ENCODE data around the gene HDAC4. TPM values are rescaled to one million over a fixed set of nuclear protein-coding genes. Genes with fewer than 3 reads are reported as not detected.

HDAC4 gene
- polyA plus RNA-seq, 1 experiment: 4.4 TPM

DNA sequence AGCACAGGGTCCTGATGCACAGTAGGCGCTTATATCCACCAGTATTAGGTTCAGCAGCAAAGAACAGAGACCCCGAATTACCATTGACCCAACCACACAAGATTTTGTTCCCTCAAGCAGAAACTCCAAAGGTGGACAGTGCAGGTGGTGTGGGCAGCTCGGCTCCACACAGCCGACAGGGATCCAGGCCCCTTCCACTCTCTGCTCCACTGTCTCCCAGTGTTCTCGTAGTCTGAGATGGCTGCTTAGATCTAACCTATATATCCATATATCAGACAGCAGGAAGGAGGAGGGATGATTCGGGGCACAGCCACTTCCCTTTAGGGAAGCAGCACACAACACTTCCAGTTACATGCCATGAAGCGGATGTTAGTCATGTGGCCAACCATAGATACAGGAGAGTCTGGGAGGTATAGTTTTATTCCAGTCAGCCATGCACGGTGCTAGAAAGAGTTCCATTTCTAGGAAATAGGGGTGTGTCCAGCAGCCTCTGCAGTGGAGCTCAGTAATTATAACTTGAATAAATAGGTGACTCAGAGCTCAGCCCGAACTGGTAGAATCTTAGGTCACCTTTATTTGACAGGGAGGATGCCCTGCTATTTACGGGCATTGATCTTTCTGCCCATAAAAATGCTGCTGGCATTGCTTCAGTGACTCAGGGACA is 394.1 kb downstream of the HDAC4 start:
- DNase-seq (ENCODE audit: low read depth): no peak
- CTCF ChIA-PET: interaction anchor here (0.7 kb wide), 1 partner anchor 247 kb away, joined by 3 read pairs; no protein-coding TSS in a partner anchor

GRCh38 chr2:239005586-239005985 is 395.2 kb downstream of the HDAC4 start:
- no peak for DNase-seq (ENCODE audit: low read depth)
- H3K4me3 ChIP-seq (ENCODE audit: low read depth, low read length): no peak overlapping the region
- ChIA-PET CTCF (no interaction called here), POLR2A (no interaction called here)
- TF ChIP-seq, protein P1, sequence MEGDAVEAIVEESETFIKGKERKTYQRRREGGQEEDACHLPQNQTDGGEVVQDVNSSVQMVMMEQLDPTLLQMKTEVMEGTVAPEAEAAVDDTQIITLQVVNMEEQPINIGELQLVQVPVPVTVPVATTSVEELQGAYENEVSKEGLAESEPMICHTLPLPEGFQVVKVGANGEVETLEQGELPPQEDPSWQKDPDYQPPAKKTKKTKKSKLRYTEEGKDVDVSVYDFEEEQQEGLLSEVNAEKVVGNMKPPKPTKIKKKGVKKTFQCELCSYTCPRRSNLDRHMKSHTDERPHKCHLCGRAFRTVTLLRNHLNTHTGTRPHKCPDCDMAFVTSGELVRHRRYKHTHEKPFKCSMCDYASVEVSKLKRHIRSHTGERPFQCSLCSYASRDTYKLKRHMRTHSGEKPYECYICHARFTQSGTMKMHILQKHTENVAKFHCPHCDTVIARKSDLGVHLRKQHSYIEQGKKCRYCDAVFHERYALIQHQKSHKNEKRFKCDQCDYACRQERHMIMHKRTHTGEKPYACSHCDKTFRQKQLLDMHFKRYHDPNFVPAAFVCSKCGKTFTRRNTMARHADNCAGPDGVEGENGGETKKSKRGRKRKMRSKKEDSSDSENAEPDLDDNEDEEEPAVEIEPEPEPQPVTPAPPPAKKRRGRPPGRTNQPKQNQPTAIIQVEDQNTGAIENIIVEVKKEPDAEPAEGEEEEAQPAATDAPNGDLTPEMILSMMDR (IDR thresholded peaks at IDR 0.05; ENCODE audit: insufficient read depth, low read depth, low read length): no peak
- H3K27me3 ChIP-seq (ENCODE audit: control insufficient read depth, insufficient read depth, low read length): peaks cover 12% of the 10 kb centered on the region
- H3K36me3 ChIP-seq (ENCODE audit: control insufficient read depth, insufficient read depth, low read length): no peaks in the 10 kb centered on the region

More for the DNA sequence above, 394.1 kb downstream of the HDAC4 start:
- POLR2A ChIA-PET: no interaction called here
- H3K36me3 ChIP-seq (ENCODE audit: control insufficient read depth, insufficient read depth, low read length): no peaks in the 10 kb centered on the region
- H3K27me3 ChIP-seq (ENCODE audit: control insufficient read depth, insufficient read depth, low read length): peaks cover 14% of the 10 kb centered on the region
- TF ChIP-seq, protein P1 (IDR thresholded peaks at IDR 0.05; ENCODE audit: insufficient read depth, low read depth, low read length): no peak
- H3K4me3 ChIP-seq (ENCODE audit: low read depth, low read length): no peak overlapping the region

GRCh38 chr2:239004274-239005015 is 396.4 kb downstream of the HDAC4 start:
- no peak for DNase-seq (ENCODE audit: low read depth)
- TF ChIP-seq, protein P1 (IDR thresholded peaks at IDR 0.05; ENCODE audit: insufficient read depth, low read depth, low read length): no peak
- CTCF ChIA-PET: interaction anchor here (2.2 kb wide), 1 partner anchor 20 kb away, joined by 5 read pairs; no protein-coding TSS in a partner anchor
- H3K4me3 ChIP-seq (ENCODE audit: low read depth, low read length): no peak overlapping the region
- H3K36me3 ChIP-seq (ENCODE audit: control insufficient read depth, insufficient read depth, low read length): no peaks in the 10 kb centered on the region
- peaks cover 12% of the 10 kb centered on the region for H3K27me3 ChIP-seq (ENCODE audit: control insufficient read depth, insufficient read depth, low read length)
- POLR2A ChIA-PET: no interaction called here

DNA sequence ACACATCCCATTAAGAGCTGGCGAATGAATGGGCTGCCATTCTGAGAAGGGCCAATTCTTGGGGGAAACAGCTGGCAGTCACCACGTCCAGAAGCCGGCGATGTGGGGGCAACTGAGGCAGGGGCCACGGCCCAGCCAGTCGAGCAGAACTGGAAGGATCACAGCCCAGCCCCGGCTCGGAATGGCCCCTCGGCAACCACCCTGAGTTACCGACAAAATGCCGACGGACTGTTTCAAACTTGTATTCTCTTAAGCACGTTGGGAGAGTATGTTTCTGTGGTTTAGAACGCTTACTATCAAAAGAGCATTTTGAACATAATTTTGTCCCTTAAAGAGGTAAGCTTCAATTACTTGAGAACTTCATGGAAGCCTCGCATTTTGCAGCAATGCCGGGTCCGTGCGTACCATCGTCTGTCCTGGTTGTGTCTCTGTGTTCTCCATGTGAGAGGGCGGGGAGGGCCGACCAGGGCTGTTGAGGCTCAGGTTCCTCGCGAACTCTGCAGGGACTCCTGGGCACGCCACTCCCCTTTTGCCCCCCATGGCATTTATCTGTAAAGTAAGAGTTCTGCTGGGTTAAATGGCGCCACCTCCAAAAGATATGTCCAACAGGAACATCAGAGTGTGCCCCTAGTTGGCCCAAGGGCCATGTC is 397.1 kb downstream of the HDAC4 start:
- Histone ChIP-seq H3K36me3 (ENCODE audit: control insufficient read depth, insufficient read depth, low read length) (no peaks in the 10 kb centered on the region), H3K27me3 (ENCODE audit: control insufficient read depth, insufficient read depth, low read length) (peaks cover 12% of the 10 kb centered on the region), H3K4me3 (ENCODE audit: low read depth, low read length) (no peak overlapping the region)
- ChIA-PET POLR2A (no interaction called here), CTCF (interaction anchor here (0.8 to 2.2 kb wide), 11 partner anchors 8 to 1081 kb away, joined by 3 to 8 read pairs (median 5); no protein-coding TSS in a partner anchor)
- DNase-seq (ENCODE audit: low read depth): no peak
- TF ChIP-seq, protein P1 (IDR thresholded peaks at IDR 0.05; ENCODE audit: insufficient read depth, low read depth, low read length): no peak
